Hematopoietic multipotent progenitor cell (in vitro differentiated cells): ENCODE results near the gene P4HB. TPM values are rescaled to one million over a fixed set of nuclear protein-coding genes. Genes with fewer than 3 reads are reported as not detected.

Experiments
- DNase-seq, 3 donors: peaks; one replicate each; pipeline ENCODE4 v3.0.0-alpha.2; 2011 to 2015; ENCODE audit warnings: low read depth in 2 of 3, low spot score in 2 of 3
- total RNA-seq: library from RNA; depleted of rRNA; stranded (reverse); fragments of >200 nt; gene quantifications from one replicate; pipeline ENCODE4 v1.2.3, GENCODE V29; 2012

The P4HB gene
- total RNA-seq, 1 donor: 277 TPM

GRCh38 chr17:81833160-81833920 lies 27.0 kb downstream of the P4HB start, which contains the start of gene MCRIP1:
MCRIP1 (minus strand) TSS chr17:81833291; CDS start chr17:81824506, 8,785 bp downstream.
- DNase-seq: peak; percentile 84 to 94 (median 92)

DNA sequence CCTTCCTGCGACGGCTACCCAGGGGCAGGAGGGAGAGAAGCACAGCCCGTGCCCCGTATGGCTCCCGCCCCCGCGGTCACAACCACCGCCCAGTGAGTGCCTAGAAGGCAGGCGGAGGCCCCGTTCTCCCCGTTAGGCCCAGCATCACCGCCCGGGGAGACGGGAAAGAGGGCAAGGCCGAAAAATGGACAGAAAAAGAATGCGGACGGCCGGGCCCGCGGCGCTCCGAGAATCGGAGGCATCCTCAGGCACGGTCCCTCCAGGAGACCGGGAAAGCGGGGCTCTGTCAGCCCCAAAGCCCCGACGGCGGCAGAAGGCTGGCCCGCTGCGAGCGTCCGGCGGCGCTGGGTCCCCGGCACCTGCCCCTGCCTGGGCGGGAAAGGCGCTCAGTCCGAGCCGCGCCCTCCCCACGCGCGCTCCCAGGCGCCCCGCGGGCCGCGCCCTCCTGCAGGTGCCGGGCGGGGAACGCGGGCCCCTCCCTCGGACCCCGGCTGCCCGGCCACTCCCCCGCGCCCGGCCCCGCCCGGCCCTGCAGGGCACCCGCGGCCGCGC lies 27.7 kb downstream of the P4HB start:
- peak in 1 of 3 donors; percentile 33 for DNase-seq

DNA sequence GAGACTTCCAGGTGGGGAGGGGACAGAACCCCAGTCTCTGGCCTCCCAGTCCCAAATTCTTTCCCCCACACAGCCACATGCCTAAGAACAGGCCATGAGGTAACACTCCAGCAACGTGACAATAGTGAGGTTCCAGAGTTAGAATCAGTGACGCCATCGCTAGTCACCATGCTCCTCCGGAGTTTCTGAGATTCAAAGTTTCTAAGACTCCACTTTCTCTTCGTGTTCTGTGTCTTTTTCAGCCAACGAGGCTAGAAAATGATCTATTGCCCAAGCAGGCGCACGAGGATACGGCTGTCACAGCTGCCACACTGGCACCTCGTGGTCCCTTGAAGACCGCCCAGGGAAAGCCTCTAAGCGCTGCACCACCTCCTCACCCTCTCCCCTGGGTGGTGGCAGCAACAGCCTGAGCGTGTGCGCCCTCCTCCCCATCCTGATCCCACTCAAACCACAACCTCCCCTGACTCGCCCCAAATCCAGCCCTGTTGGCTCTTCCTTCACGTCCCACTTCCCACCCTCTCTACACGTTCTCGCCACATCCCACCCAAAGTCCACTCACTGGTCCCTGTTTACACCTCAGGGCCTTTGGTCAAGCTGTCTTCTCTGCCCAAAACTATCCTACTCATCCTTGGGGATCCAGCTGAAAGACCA lies 28.3 kb downstream of the P4HB start:
- DNase-seq: peak in 2 of 3 donors; percentile 42 to 68

- DNase-seq: no peak
Measured at GRCh38 chr17:81831563-81831956, 28.8 kb downstream of the P4HB start.

DNA sequence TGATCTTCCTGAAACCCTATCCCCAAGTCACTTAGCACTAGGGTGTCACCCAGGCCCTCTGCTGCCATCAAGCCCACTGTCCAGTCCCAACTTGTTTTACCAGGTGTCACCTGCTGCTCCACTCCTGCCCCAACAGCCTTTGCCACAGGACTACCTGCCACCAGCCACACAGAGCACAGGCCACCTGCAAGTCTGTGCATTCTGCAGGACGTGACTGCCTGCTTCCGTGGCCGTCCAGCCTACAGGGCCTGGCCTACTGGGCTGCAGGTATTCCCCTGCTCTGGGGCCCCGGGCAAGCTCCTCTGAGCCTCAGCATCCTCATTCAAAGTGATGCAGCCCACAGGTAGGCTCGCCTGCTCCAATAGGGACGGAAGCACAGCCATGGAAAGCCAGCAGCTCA lies 30.5 kb downstream of the P4HB start:
- DNase-seq: no peak

DNA sequence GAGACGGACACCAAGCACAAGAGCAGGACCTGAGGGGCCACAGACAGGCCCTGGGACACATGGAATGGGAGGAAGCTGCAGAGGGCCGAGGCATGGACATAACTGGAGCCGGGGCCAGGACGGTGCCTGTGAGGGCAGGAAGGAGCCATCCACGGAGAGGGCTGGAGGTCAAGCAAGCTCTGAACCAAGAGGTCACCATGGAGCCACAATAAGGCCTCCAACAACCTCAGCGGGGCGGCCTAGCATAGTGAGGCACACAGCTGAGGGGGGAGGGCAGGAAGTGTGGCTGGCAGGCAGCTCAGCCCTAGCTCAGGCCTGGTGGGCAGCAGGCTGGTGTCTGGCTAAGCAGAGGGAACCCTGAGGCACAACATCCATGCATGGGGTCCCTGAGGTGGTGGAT lies 31.7 kb downstream of the P4HB start:
- DNase-seq: no peak

DNA sequence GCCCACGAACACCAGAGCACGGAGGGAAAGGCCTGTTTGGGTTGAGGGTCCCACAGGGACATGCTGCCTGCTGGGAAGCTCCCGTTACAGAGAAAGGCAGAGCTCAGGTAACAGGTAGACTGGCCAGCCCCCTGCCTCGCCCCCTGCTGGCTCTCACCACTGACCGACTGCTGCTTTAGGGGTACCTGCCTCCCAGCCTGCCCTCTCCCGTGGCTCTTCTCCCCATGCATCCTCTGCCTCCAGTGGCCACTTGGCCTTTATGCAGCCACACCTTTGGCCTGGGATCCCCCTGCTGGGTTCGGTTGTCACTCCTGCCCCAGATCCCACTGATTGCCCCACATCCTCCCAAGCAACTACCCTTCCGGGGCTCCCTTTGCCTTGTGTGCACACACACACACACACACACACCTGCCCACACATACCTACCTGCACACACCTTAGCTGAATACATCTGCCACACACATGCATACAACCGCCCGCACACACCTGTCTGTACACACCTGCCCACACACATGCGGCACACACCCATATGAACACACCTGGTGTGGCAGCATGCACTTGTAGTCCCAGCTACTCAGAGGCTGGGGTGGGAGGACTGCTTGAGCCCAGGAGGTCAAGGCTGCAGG lies 34.4 kb downstream of the P4HB start:
- DNase-seq: no peak

- DNase-seq: no peak
Measured at GRCh38 chr17:81824595-81824994, 35.7 kb downstream of the P4HB start.

- no peak for DNase-seq
Measured at GRCh38 chr17:81823820-81824550, 36.4 kb downstream of the P4HB start.

DNA sequence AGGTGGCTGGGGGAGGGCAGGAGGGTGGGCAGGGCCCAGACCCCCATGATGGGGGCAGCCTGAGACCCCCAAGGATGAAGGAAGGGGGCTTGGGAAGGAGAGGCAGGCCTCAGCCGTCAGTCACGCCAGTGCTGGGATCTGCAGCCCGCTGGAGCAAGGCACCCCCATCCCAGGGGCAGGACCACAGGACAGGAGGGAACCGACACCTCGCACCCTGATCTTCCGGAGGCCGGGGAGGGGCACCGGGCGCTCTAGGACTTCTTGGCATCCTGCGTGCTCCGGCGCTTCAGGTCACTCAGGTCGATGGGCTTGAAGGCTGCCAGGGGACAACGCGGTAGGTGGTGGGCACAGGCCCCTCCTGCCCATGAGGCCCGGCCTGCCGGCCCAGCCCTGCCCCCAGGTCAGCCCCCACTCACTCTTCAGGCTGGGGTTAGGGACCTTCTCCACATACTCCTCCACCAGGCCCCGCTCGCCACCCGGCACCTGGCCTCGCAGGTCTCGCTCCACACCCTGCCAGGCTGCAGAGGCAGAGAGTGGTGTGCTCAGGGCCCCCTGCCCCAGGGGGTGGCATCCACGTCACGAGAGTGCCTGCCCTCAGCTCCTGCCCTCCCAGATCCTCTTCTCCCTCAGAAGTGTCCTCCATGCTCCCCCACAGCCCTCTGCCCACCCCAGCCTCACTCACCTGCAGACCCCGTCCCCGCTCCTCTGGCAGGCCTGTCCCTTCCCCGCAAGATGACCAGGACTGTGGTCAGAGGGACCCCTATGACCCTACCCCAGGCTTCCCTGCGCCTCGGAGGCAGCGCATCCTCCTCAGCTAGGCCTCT lies 37.1 kb downstream of the P4HB start:
- DNase-seq: no peak

- DNase-seq: no peak
Measured at GRCh38 chr17:81822312-81822637, 38.1 kb downstream of the P4HB start.

DNA sequence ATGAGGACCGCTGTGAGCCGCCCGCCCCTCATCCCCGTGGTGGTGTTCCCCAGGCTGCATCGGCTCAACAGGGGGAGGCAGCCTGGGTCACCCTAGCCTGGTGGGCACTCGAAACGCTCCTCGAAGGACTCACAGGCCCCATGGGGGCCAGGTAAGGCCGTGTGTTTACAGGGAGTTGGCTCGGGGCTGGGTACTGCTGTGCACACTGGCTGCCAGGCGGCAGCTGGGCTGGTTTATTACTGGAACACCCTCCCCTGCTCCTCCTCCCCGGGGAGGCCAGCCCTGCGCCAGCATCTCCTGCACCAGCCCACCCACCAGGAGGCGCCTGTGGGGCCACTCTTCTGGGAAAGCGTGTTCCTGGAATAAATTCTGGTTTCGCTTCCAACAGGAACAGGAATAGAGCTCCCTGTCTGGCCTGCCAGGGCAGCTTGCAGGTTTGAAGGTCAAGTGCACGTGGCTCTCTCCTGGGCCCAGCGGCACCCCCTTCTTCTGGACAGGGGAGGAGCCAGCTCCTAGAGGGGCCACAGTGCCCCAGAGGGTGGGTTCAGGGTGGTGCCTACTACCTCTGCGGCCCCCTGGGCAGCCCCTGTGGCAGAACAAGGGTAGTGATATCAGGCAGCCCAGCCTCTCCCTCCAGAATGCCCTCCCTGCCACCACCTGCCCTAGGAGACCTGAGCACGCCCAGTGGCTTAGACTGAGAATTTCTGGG lies 38.6 kb downstream of the P4HB start:
- DNase-seq: no peak

- no peak for DNase-seq
Measured at GRCh38 chr17:81821147-81821546, 39.2 kb downstream of the P4HB start.

DNA sequence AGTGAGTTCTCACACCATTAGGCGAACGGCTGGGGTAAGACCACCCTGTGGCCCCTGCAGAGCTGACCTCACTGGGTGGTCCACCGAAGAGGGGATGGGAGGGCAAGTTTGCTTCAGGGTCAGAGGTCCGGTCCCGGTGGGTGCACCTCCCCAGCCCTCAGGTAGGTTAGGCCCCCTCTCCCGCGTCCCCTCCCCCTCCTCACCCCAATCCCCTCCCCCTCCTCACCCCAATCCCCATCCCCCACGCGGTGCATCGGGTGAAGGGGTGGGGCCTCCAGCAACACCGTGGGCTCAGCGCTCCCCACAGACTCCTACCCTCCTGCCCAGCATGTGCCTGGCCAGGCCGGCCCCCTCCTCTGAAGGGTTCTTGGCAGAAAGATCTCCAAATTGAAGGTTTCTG lies 40.6 kb downstream of the P4HB start:
- no peak for DNase-seq

DNA sequence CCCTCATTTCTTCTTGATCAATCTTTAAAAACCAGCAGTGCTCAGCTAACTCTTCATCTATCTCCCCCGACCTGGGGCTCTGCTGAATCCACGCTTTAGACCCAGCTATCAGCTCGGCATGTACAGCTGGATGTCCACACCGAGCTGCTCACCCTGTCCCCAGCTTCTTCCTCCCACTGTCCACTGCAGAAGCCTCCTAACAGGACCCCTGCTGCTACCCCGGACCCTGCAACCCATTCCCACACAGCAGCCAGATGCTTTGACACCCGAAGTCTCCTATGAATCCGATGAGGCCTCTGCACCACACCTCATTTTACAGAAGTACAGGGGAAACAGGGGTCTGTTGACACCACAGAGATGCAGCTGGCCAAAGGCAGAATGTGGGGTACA lies 42.6 kb downstream of the P4HB start:
- DNase-seq: no peak

- DNase-seq: no peak
Measured at GRCh38 chr17:81815646-81815986, 44.7 kb downstream of the P4HB start.

DNA sequence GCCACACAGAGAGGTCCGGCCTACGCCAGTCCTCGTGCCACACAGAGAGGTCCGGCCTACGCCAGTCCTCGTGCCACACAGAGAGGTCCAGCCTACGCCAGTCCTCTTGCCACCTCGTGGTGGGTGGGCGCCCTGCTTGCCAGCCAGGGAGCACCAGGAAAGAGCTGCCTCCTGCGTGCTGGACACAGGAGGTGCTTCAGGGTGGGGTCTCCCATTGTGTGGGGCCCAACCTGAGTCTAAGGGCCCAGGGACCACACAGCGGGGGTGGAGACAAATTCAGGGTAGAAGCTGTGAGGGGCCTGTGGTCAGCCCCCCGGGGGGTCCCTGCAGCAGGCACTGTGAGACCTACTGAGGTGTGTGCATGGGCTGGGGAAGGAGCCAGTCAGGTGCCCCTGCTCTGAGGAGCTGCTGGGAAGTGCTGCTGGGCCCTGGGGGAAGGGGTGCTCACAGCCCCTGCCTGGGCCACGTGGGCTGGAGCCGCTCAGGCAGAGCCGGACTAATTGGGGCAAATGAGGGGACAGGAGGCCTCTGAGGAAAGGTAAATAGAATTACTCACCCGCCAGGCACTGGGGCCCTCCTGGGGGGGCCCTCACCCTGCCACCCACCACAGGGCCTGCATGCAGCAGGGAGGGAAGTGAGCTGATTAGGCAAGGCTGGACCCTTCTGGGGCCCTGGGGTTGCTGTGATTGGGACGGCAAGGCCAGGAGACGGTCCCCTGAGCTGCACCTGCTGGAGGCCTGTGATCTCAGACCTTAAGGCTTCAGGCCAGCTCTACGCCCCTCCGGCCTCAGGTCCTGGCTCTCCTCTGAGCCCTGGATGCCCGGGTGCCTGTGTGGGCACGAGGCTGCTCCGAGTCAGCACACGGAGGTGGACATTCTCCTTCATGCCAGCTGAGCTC lies 45.3 kb downstream of the P4HB start:
- no peak for DNase-seq

- no peak for DNase-seq
Measured at GRCh38 chr17:81813861-81814683, 46.3 kb downstream of the P4HB start.
